ENCODE data around the gene RASA2. TPM values are rescaled to one million over a fixed set of nuclear protein-coding genes. Genes with fewer than 3 reads are reported as not detected.

Gene RASA2
- total RNA-seq, 2 donors from 2014 or later = 15.4 to 23.1 TPM

GRCh38 chr3:141647562-141647915 lies 160.7 kb downstream of the RASA2 start:
- H3K27me3 ChIP-seq (replicated peaks; ENCODE audit: insufficient read depth) = no peaks in the 10 kb centered on the region
- no peaks in the 10 kb centered on the region for H3K4me1 ChIP-seq (ENCODE audit: control insufficient read depth in 1 of 2, low read depth in 2 of 2)
- no peak overlapping the region for H3K27ac ChIP-seq
- H3K36me3 ChIP-seq = no peaks in the 10 kb centered on the region
- no peak overlapping the region for H3K4me3 ChIP-seq
- DNase-seq (ENCODE audit: low spot score) (no peak), ATAC-seq (ENCODE audit: insufficient number of reproducible peaks, low FRiP score, low read depth) (no peak)
- TF ChIP-seq CTCF (IDR thresholded peaks at IDR 0.05) = no peak
- H3K9me3 ChIP-seq = no peaks in the 10 kb centered on the region

GRCh38 chr3:141648055-141648910 lies 161.5 kb downstream of the RASA2 start:
- Histone ChIP-seq H3K36me3 (no peaks in the 10 kb centered on the region), H3K9me3 (no peaks in the 10 kb centered on the region), H3K27me3 (replicated peaks; ENCODE audit: insufficient read depth) (no peaks in the 10 kb centered on the region), H3K27ac (no peak overlapping the region), H3K4me1 (ENCODE audit: control insufficient read depth in 1 of 2, low read depth in 2 of 2) (no peaks in the 10 kb centered on the region), H3K4me3 (no peak overlapping the region)
- ATAC-seq (ENCODE audit: insufficient number of reproducible peaks, low FRiP score, low read depth) (no peak), DNase-seq (ENCODE audit: low spot score) (no peak)
- TF ChIP-seq CTCF (IDR thresholded peaks at IDR 0.05) = no peak

- DNase-seq (ENCODE audit: low spot score) (no peak), ATAC-seq (ENCODE audit: insufficient number of reproducible peaks, low FRiP score, low read depth) (no peak)
- H3K27ac ChIP-seq = no peak overlapping the region
- TF ChIP-seq CTCF (IDR thresholded peaks at IDR 0.05) = no peak
- H3K27me3 ChIP-seq (replicated peaks; ENCODE audit: insufficient read depth) = no peaks in the 10 kb centered on the region
- H3K9me3 ChIP-seq = no peaks in the 10 kb centered on the region
- no peaks in the 10 kb centered on the region for H3K36me3 ChIP-seq
- no peaks in the 10 kb centered on the region for H3K4me1 ChIP-seq (ENCODE audit: control insufficient read depth in 1 of 2, low read depth in 2 of 2)
- no peak overlapping the region for H3K4me3 ChIP-seq
Observed at GRCh38 chr3:141649871-141650270, 163.0 kb downstream of the RASA2 start.

GRCh38 chr3:141650783-141651182 lies 164.0 kb downstream of the RASA2 start:
- H3K27ac ChIP-seq = no peak overlapping the region

GRCh38 chr3:141651409-141651808 lies 164.6 kb downstream of the RASA2 start:
- Histone ChIP-seq H3K4me3 (no peak overlapping the region), H3K27me3 (replicated peaks; ENCODE audit: insufficient read depth) (no peaks in the 10 kb centered on the region), H3K27ac (no peak overlapping the region), H3K4me1 (ENCODE audit: control insufficient read depth in 1 of 2, low read depth in 2 of 2) (peaks cover 0 to 1% of the 10 kb centered on the region in 2 donors), H3K9me3 (no peaks in the 10 kb centered on the region), H3K36me3 (no peaks in the 10 kb centered on the region)
- TF ChIP-seq CTCF (IDR thresholded peaks at IDR 0.05) = no peak
- DNase-seq (ENCODE audit: low spot score) (no peak), ATAC-seq (ENCODE audit: insufficient number of reproducible peaks, low FRiP score, low read depth) (no peak)

More at GRCh38 chr3:141650783-141651182, 164.0 kb downstream of the RASA2 start:
- no peak for ATAC-seq (ENCODE audit: insufficient number of reproducible peaks, low FRiP score, low read depth)
- Histone ChIP-seq H3K27me3 (replicated peaks; ENCODE audit: insufficient read depth) (no peaks in the 10 kb centered on the region), H3K4me3 (no peak overlapping the region), H3K9me3 (no peaks in the 10 kb centered on the region), H3K36me3 (no peaks in the 10 kb centered on the region), H3K4me1 (ENCODE audit: control insufficient read depth in 1 of 2, low read depth in 2 of 2) (no peaks in the 10 kb centered on the region)
- DNase-seq (ENCODE audit: low spot score) = no peak
- no peak for TF ChIP-seq CTCF (IDR thresholded peaks at IDR 0.05)
